Frontal cortex (tissue), 4 donors: ENCODE results near the gene ZNF511. TPM values are rescaled to one million over a fixed set of nuclear protein-coding genes. Genes with fewer than 3 reads are reported as not detected.
"Not testable (repeated sequence)": the region's sequence is repeated elsewhere in the genome, so short reads cannot be mapped to it uniquely, and the experiment has no call there.

Source experiments
- DNase-seq, 2 donors: peaks; one replicate each; pipeline ENCODE4 v3.0.0; 2012; ENCODE audit warnings: low spot score in 2 of 2
- FAIRE-seq: peaks from 2 replicates; lab custom pipeline; 2012; peaks lifted over from hg19 to GRCh38; lab: Jason Lieb, UNC
- total RNA-seq: library from RNA; depleted of rRNA; stranded (reverse); fragments of >200 nt; gene quantifications from one replicate; pipeline ENCODE4 v1.2.3, GENCODE V29; 2014
- donor health status: control.
- donor health status: control.
- donor health status: control.

Gene ZNF511, protein sequence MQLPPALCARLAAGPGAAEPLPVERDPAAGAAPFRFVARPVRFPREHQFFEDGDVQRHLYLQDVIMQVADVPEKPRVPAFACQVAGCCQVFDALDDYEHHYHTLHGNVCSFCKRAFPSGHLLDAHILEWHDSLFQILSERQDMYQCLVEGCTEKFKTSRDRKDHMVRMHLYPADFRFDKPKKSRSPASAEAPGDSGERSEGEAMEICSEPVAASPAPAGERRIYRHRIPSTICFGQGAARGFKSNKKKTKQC
- total RNA-seq = 7.3 TPM

GRCh38 chr10:133308421-133309099 is at the start of gene ZNF511, which contains the start of gene TUBGCP2:
Gene ZNF511, plus strand, starts transcription at chr10:133308914. Its CDS starts 30 bp downstream, at chr10:133308944.
Gene TUBGCP2, minus strand, starts transcription at chr10:133308872. Its CDS starts 5,931 bp downstream, at chr10:133302941.
- FAIRE-seq (no peak), DNase-seq (peak; percentile 93 to 97)

GRCh38 chr10:133259602-133259989 is 49.1 kb upstream of the ZNF511 start:
- FAIRE-seq (no peak), DNase-seq (no peak)

- DNase-seq (peak; percentile 69 to 71), FAIRE-seq (no peak)
Observed at GRCh38 chr10:133260895-133261725, 47.6 kb upstream of the ZNF511 start.

DNA sequence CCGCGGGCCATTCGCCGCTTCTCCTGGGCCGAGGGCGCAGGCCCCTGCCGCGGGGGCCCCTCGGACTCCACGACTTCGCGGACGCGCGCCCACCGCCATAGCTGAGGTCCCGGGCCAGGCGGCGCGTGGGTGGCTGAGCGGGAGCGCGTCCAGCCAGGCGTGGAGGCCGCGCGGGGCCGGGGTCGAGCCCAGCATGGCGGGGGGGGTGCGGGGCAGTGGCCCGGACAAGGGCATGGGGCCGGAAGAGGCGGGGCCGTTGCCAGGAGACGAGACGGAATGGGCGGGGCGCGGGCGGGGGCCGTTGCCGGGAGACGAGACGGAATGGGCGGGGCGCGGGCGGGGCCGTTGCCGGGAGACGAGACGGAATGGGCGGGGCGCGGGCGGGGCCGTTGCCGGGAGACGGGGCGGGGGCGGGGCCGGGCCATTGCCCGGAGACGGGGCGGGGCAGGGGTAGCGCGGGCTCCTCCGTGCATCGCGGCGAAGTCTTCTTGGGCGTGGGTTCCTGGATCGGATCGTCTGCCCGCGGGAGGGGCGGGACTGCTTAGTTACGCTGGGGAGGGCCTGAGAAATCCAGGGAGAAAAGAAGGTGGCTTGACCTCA is 46.9 kb upstream of the ZNF511 start:
- FAIRE-seq (no peak), DNase-seq (peak; percentile 98)

- DNase-seq (no peak), FAIRE-seq (no peak)
Observed at GRCh38 chr10:133262696-133263095, 46.0 kb upstream of the ZNF511 start.

GRCh38 chr10:133263674-133264073 is 45.0 kb upstream of the ZNF511 start:
- FAIRE-seq = no peak

DNA sequence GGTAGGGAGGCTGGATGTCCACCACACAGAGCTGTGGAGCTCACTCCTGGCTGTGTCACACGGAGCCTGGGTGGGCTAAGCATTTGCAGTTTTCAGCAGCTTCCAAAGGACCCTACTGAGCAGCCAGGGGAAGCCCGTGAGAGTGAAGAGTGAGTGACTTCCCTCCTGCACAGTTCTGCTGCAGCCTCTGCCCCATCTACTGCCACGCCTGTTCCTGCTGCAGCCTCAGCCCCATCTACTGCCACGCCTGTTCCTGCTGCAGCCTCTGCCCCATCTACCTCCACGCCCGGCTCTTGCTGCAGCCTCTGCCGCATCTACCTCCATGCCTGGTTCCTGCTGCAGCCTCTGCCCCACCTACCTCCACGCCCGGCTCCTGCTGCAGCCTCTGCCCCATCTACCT is 44.3 kb upstream of the ZNF511 start:
- DNase-seq (no peak), FAIRE-seq (no peak)

More at GRCh38 chr10:133263674-133264073, 45.0 kb upstream of the ZNF511 start:
- DNase-seq = no peak

GRCh38 chr10:133265052-133265451 is 43.7 kb upstream of the ZNF511 start:
- not testable (repeated sequence) for DNase-seq

DNA sequence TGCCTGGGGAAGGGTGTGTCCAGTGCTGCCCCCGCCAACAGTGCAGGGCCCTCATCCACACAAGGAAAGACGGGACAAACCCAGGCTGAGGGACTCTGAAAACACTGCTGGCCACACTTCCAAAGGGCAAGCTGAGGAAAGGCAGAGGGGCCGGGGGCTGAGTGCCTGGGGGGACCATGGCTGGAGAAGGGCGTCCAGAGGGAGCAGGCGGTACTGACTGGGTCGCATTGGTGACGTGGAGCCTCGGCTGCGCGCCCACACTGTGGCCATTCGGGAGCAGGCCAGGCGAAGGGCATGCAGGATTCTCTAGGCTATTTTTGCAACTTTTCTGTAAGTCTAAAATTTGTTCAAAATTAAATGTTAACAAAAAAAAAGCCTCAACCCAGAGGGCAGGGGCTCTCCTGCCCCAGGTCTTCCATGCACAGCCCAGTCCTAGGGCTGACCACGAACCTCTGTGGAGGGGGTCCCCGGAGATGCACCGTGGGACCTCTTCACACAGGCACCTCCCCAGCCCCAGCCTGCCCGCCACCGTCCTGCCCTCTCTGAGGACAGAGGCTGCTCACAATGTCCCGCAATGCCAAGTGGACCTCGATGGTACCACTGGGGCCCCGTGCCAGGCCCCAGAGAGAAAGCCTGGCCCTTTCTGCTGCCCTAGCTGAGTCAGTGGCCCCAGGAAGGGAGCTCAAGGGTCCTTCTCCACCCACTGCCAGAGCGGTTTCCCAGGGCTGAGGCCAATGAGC is 42.5 kb upstream of the ZNF511 start:
- no peak for DNase-seq
- no peak for FAIRE-seq

More at GRCh38 chr10:133265052-133265451, 43.7 kb upstream of the ZNF511 start:
- FAIRE-seq = not testable (repeated sequence)

GRCh38 chr10:133267293-133267692 is 41.4 kb upstream of the ZNF511 start:
- DNase-seq (no peak), FAIRE-seq (no peak)

DNA sequence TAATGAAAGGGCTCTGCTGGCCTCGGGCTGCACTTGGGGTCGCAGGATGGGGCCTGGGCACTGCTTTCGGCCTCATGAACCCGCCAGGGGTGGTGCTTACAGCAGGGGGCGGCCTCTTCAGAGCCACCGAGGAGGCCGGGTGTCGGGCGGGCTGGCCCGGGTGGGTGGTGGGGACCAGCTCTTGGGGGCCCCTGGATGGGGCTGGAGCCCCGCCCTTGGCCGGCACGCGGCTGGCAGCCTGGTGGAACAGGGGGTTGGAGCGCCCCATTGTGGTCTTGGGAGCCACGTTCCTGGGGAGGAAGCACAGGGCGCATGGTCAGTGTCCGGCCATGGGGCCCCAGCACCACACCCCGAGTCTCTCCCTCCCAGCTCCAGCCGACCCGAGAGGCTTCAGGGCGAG is 40.9 kb upstream of the ZNF511 start:
- DNase-seq = no peak
- FAIRE-seq = no peak

- no peak for DNase-seq
- no peak for FAIRE-seq
Observed at GRCh38 chr10:133268532-133268931, 40.2 kb upstream of the ZNF511 start.

GRCh38 chr10:133269367-133269766 is 39.3 kb upstream of the ZNF511 start:
- no peak for FAIRE-seq

GRCh38 chr10:133270204-133270603 is 38.5 kb upstream of the ZNF511 start:
- no peak for DNase-seq
- no peak for FAIRE-seq

More at GRCh38 chr10:133269367-133269766, 39.3 kb upstream of the ZNF511 start:
- DNase-seq = no peak

DNA sequence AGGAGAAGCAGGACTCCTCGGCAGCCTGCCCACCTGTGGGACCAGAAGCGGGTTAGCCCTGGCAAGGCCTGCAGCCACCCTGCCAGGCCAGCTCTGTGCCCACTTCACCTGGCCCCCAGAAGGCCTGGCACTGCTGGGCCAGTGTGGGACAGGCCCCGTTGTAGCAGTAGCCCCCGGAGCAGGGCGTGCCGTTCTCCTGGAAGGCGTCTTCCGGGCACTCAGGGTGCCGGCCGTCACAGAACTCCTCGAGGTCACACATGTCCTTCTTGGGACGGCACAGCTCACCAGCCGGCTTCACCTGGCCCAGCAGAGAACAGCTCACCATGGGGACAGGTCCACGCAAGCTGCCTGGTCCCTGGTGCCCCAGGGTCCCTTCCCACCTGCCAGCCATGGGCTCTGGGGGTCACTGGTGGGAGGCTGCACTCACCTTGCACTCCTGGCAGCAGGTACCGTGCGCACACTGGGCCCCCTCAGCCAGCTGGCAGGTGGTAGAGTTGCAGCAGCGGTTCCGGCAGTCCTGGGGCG is 37.9 kb upstream of the ZNF511 start:
- FAIRE-seq = no peak
- no peak for DNase-seq

- DNase-seq = no peak
- no peak for FAIRE-seq
Observed at GRCh38 chr10:133271521-133272300, 37.0 kb upstream of the ZNF511 start.

DNA sequence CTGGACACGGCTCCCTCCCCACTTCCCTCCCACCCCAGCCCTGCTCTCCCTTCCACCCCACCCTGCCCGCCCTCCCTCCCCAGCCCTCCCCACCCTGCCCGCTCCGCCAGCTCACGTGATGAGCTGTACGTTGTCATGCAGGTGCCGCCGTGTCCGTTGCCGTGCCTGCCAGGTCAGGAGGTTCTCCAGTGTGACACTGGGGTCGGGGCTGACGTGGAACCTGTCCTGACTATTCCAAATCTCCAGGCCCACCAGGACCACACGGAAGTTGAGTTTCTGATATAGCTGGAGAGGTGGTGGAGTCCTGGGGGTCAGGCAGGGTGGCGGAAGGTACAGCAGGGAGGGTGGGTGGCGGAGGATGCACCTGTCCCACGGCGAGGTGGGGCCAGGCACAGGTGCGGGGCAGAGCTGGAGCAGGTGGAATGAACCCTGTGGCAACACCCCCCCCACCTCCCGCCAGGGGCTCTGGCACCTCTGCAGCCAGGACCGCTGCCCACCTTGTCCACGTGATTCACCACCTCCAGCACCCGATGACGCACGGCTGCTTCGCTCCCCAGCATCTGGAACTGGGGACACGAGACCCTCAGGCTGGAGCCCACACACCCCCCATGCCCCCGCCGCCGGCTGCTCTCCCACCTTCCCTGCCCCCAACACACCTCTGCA is 36.3 kb upstream of the ZNF511 start:
- DNase-seq (no peak), FAIRE-seq (no peak)

GRCh38 chr10:133272964-133273420 is 35.7 kb upstream of the ZNF511 start:
- DNase-seq = no peak
- no peak for FAIRE-seq
